Astrocyte (in vitro differentiated cells and primary cell): Measurements from ENCODE around the gene PGF. TPM values are rescaled to one million over a fixed set of nuclear protein-coding genes. Genes with fewer than 3 reads are reported as not detected.

Experiments used
- DNase-seq: peaks from one replicate; pipeline ENCODE4 v3.0.0-alpha.2; 2010; ENCODE audit warnings: low read depth
- FAIRE-seq: peaks from 2 replicates; lab custom pipeline; 2011; peaks lifted over from hg19 to GRCh38; lab: Jason Lieb, UNC
- H2AFZ ChIP-seq: 2 replicates; pipeline ENCODE4 v1.6.0; 2012; ENCODE audit warnings: low read depth, low read length, inconsistent platforms
- H3K27ac ChIP-seq: 2 replicates; pipeline ENCODE4 v1.5.1; 2011; ENCODE audit warnings: low read depth, low read length, inconsistent platforms
- H3K27me3 ChIP-seq: 2 replicates; pipeline ENCODE4 v1.6.0; 2011; ENCODE audit warnings: low read length, inconsistent platforms; ENCODE audit not compliant: insufficient read depth
- H3K36me3 ChIP-seq: 2 replicates; pipeline ENCODE4 v1.5.1; 2011; ENCODE audit warnings: low read length, inconsistent platforms; ENCODE audit not compliant: insufficient read depth
- H3K4me1 ChIP-seq: 2 replicates; pipeline ENCODE4 v1.5.1; 2011; ENCODE audit warnings: low read length, inconsistent platforms; ENCODE audit not compliant: insufficient read depth
- H3K4me2 ChIP-seq: 2 replicates; pipeline ENCODE4 v1.6.0; 2012; ENCODE audit warnings: low read length, inconsistent platforms
- H3K4me3 ChIP-seq: 2 replicates; pipeline ENCODE4 v1.5.1; 2011; ENCODE audit warnings: low read depth, mild to moderate bottlenecking, low read length, inconsistent platforms; ENCODE audit not compliant: insufficient read depth
- H3K79me2 ChIP-seq: 2 replicates; pipeline ENCODE4 v1.6.0; 2012; ENCODE audit warnings: mild to moderate bottlenecking, low read length, inconsistent platforms; ENCODE audit not compliant: insufficient read depth
- H3K9ac ChIP-seq: 2 replicates; pipeline ENCODE4 v1.6.0; 2012; ENCODE audit warnings: mild to moderate bottlenecking, low read length, inconsistent platforms
- H3K9me3 ChIP-seq: 2 replicates; pipeline ENCODE4 v1.5.1; 2012; ENCODE audit warnings: low read depth, mild to moderate bottlenecking, low read length, inconsistent platforms; ENCODE audit not compliant: insufficient read depth
- H4K20me1 ChIP-seq: 2 replicates; pipeline ENCODE4 v1.6.0; 2012; ENCODE audit warnings: low read length, inconsistent platforms; ENCODE audit not compliant: insufficient read depth
- H3K27ac Mint-ChIP-seq: one replicate; pipeline ENCODE4 v1.8.0; 2021; ENCODE audit warnings: mild to moderate bottlenecking, mixed read lengths; ENCODE audit not compliant: unreplicated experiment
- H3K27me3 Mint-ChIP-seq: one replicate; pipeline ENCODE4 v1.8.0; 2021; ENCODE audit warnings: low read depth, mixed read lengths; ENCODE audit not compliant: unreplicated experiment
- H3K36me3 Mint-ChIP-seq: one replicate; pipeline ENCODE4 v1.8.0; 2021; ENCODE audit warnings: low read depth, mixed read lengths; ENCODE audit not compliant: unreplicated experiment
- H3K4me1 Mint-ChIP-seq: one replicate; pipeline ENCODE4 v1.8.0; 2021; ENCODE audit warnings: low read depth, mixed read lengths; ENCODE audit not compliant: unreplicated experiment
- H3K4me3 Mint-ChIP-seq: one replicate; pipeline ENCODE4 v1.8.0; 2021; ENCODE audit warnings: mild to moderate bottlenecking, moderate library complexity, mixed read lengths; ENCODE audit not compliant: unreplicated experiment
- H3K9me3 Mint-ChIP-seq: one replicate; pipeline ENCODE4 v1.8.0; 2021; ENCODE audit warnings: mild to moderate bottlenecking, mixed read lengths; ENCODE audit not compliant: unreplicated experiment
- EZH2 ChIP-seq: IDR thresholded peaks from 2 replicates; pipeline ENCODE4 v1.6.1; 2012; ENCODE audit warnings: mild to moderate bottlenecking, low read length, inconsistent platforms; ENCODE audit not compliant: insufficient read depth
- total RNA-seq: library from RNA; stranded (reverse); gene quantifications from 2 replicates; pipeline ENCODE4 v1.2.1, GENCODE V29; 2021
- TF ChIP-seq, protein P1 (sequence below): IDR thresholded peaks from 2 replicates; pipeline ENCODE4 v1.5.1; 2011; ENCODE audit warnings: low read depth, mild to moderate bottlenecking, inconsistent platforms, low read length, moderate library complexity; ENCODE audit not compliant: insufficient read depth

Gene PGF
- total RNA-seq, 1 donor from 2014 or later: 3.5 TPM

GRCh38 chr14:74978416-74978947 is 23.1 kb upstream of the PGF start:
- FAIRE-seq (no peak), DNase-seq (no peak)
- H3K9ac ChIP-seq: no peak overlapping the region
- H3K36me3 Mint-ChIP-seq: peaks cover 2% of the 10 kb centered on the region
- H3K27me3 Mint-ChIP-seq: peaks cover 4% of the 10 kb centered on the region
- H3K9me3 ChIP-seq: no peaks in the 10 kb centered on the region
- no peak overlapping the region for H3K4me3 Mint-ChIP-seq
- H3K4me1 Mint-ChIP-seq: peaks cover 12% of the 10 kb centered on the region
- no peaks in the 10 kb centered on the region for H3K36me3 ChIP-seq
- H3K27me3 ChIP-seq: no peaks in the 10 kb centered on the region
- no peak overlapping the region for H3K4me3 ChIP-seq
- no peak overlapping the region for H3K27ac ChIP-seq
- peaks cover 23% of the 10 kb centered on the region for H3K4me1 ChIP-seq
- H3K79me2 ChIP-seq: no peaks in the 10 kb centered on the region
- no peaks in the 10 kb centered on the region for H3K9me3 Mint-ChIP-seq
- no peaks in the 10 kb centered on the region for H4K20me1 ChIP-seq
- H3K4me2 ChIP-seq: no peak overlapping the region
- TF ChIP-seq, protein P1, sequence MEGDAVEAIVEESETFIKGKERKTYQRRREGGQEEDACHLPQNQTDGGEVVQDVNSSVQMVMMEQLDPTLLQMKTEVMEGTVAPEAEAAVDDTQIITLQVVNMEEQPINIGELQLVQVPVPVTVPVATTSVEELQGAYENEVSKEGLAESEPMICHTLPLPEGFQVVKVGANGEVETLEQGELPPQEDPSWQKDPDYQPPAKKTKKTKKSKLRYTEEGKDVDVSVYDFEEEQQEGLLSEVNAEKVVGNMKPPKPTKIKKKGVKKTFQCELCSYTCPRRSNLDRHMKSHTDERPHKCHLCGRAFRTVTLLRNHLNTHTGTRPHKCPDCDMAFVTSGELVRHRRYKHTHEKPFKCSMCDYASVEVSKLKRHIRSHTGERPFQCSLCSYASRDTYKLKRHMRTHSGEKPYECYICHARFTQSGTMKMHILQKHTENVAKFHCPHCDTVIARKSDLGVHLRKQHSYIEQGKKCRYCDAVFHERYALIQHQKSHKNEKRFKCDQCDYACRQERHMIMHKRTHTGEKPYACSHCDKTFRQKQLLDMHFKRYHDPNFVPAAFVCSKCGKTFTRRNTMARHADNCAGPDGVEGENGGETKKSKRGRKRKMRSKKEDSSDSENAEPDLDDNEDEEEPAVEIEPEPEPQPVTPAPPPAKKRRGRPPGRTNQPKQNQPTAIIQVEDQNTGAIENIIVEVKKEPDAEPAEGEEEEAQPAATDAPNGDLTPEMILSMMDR: no peak
- TF ChIP-seq EZH2: no peak
- no peak overlapping the region for H2AFZ ChIP-seq
- H3K27ac Mint-ChIP-seq: no peak overlapping the region

GRCh38 chr14:74977901-74978385 is 22.5 kb upstream of the PGF start:
- peaks cover 4% of the 10 kb centered on the region for H3K27me3 Mint-ChIP-seq
- Histone ChIP-seq H3K9me3 (no peaks in the 10 kb centered on the region), H3K79me2 (no peaks in the 10 kb centered on the region), H3K27me3 (no peaks in the 10 kb centered on the region), H3K9ac (no peak overlapping the region), H2AFZ (no peak overlapping the region), H3K4me2 (no peak overlapping the region), H4K20me1 (no peaks in the 10 kb centered on the region), H3K4me1 (peaks cover 28% of the 10 kb centered on the region), H3K27ac (no peak overlapping the region), H3K4me3 (no peak overlapping the region), H3K36me3 (no peaks in the 10 kb centered on the region)
- no peaks in the 10 kb centered on the region for H3K9me3 Mint-ChIP-seq
- no peak for TF ChIP-seq EZH2
- TF ChIP-seq, protein P1: no peak
- H3K36me3 Mint-ChIP-seq: peaks cover 2% of the 10 kb centered on the region
- peaks cover 12% of the 10 kb centered on the region for H3K4me1 Mint-ChIP-seq
- no peak overlapping the region for H3K4me3 Mint-ChIP-seq
- no peak for FAIRE-seq
- no peak for DNase-seq
- no peak overlapping the region for H3K27ac Mint-ChIP-seq

- DNase-seq (no peak), FAIRE-seq (no peak)
- H3K27ac ChIP-seq: no peak overlapping the region
- no peaks in the 10 kb centered on the region for H3K9me3 ChIP-seq
- no peak overlapping the region for H3K9ac ChIP-seq
- H3K4me1 ChIP-seq: peaks cover 28% of the 10 kb centered on the region
- H4K20me1 ChIP-seq: no peaks in the 10 kb centered on the region
- no peaks in the 10 kb centered on the region for H3K36me3 ChIP-seq
- no peaks in the 10 kb centered on the region for H3K79me2 ChIP-seq
- H3K4me3 ChIP-seq: no peak overlapping the region
- H3K4me2 ChIP-seq: no peak overlapping the region
- H2AFZ ChIP-seq: no peak overlapping the region
- TF ChIP-seq EZH2: no peak
- TF ChIP-seq, protein P1: no peak
- H3K27ac Mint-ChIP-seq: no peak overlapping the region
- no peaks in the 10 kb centered on the region for H3K27me3 ChIP-seq
- H3K4me3 Mint-ChIP-seq: no peak overlapping the region
- no peaks in the 10 kb centered on the region for H3K9me3 Mint-ChIP-seq
- peaks cover 12% of the 10 kb centered on the region for H3K4me1 Mint-ChIP-seq
- H3K36me3 Mint-ChIP-seq: peaks cover 2% of the 10 kb centered on the region
- peaks cover 4% of the 10 kb centered on the region for H3K27me3 Mint-ChIP-seq
Observed at GRCh38 chr14:74977164-74977900, 21.9 kb upstream of the PGF start.
